ENCODE data around the gene SLC41A3. TPM values are rescaled to one million over a fixed set of nuclear protein-coding genes. Genes with fewer than 3 reads are reported as not detected.
A peak's percentile ranks its signal among the peaks of the same experiment; 100 is the strongest.
"Not testable (repeated sequence)": the region's sequence is repeated elsewhere in the genome, so short reads cannot be mapped to it uniquely, and the experiment has no call there.

Gene SLC41A3
- total RNA-seq, 4 donors from 2014 or later: 34.5 to 62.3 (median 37.9) TPM

DNA sequence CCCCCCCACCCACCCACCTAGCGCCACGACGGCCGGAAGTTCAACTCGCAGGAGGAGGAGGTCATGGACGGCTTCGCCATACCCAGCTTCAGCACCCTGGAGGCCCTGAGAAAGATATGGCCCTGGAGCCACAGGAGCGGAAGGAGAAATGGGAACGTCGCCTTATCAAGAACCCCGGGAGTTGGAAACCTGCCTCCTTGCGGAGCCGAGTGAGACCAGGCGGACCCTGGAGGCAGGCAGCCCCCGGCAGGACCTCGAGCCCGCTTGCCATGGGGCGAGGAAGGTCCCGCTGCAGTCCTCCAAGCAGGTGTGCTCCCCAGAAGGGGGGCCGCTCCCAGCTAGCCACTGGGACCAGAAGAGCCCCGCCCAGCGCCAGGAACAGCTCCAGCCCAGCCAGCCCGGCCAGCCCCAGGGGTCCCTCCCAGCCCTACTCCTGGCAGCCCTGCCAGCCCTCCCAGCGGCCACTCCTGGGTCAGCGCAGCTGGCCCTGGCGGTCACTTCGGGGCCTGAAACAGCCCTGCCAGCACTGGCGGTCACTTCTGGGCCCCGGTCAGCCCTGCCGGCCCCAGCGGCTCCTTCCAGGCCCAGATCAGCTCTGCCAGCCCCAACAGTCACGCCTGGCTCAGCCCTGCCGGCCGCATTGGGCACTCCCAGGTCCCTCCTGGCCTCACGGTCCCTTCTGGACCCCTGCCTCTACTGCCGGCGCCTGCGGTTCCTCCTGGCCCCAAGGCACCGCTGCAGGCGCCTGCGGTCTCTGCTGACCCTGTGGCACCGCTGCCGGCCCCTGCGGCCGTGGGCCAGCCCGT lies 125.2 kb downstream of the SLC41A3 start:
- ATAC-seq (ENCODE audit: low FRiP score) (no peak), DNase-seq (ENCODE audit: low spot score) (no peak)
- TF ChIP-seq, protein P1, sequence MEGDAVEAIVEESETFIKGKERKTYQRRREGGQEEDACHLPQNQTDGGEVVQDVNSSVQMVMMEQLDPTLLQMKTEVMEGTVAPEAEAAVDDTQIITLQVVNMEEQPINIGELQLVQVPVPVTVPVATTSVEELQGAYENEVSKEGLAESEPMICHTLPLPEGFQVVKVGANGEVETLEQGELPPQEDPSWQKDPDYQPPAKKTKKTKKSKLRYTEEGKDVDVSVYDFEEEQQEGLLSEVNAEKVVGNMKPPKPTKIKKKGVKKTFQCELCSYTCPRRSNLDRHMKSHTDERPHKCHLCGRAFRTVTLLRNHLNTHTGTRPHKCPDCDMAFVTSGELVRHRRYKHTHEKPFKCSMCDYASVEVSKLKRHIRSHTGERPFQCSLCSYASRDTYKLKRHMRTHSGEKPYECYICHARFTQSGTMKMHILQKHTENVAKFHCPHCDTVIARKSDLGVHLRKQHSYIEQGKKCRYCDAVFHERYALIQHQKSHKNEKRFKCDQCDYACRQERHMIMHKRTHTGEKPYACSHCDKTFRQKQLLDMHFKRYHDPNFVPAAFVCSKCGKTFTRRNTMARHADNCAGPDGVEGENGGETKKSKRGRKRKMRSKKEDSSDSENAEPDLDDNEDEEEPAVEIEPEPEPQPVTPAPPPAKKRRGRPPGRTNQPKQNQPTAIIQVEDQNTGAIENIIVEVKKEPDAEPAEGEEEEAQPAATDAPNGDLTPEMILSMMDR (IDR thresholded peaks at IDR 0.05): no peak

GRCh38 chr3:125957674-125958510 lies 126.0 kb downstream of the SLC41A3 start:
- TF ChIP-seq, protein P1 (IDR thresholded peaks at IDR 0.05): no peak
- ATAC-seq (ENCODE audit: low FRiP score) (peak; percentile 29), DNase-seq (ENCODE audit: low spot score) (no peak)

- not testable (repeated sequence) for ATAC-seq (ENCODE audit: low FRiP score); DNase-seq (ENCODE audit: low spot score)
Observed at GRCh38 chr3:125957020-125957419, 126.9 kb downstream of the SLC41A3 start.

Small RNA genes lying within 50 kb of the gene (small RNA-seq; reads per million reads assigned to genes)
- gene AC092903.1: not detected

Other genes with a start within 250 kb of the SLC41A3 start
- under 1 TPM in 1 of 4 donors, not detected in 3; 0.56 TPM for gene ROPN1B, start 114.9 kb downstream of the SLC41A3 start, total RNA-seq
- gene ALDH1L1, start 96.5 kb upstream of the SLC41A3 start, total RNA-seq: 100 to 1,000 TPM; 125 to 176 (median 150) TPM